ENCODE results near the gene RREB1.

GRCh38 chr6:7125290-7125689, 17.5 kb downstream of the RREB1 start:
- no peak for TF ChIP-seq CTCF (conservative IDR thresholded peaks at IDR 0.05; ENCODE audit: low read depth, low read length)
- TF ChIP-seq EZH2 (IDR thresholded peaks at IDR 0.05; ENCODE audit: borderline replicate concordance, low read depth, low read length, poor library complexity, severe bottlenecking): no peak
